Measurements from ENCODE around the gene GLDC.

Gene GLDC

DNA sequence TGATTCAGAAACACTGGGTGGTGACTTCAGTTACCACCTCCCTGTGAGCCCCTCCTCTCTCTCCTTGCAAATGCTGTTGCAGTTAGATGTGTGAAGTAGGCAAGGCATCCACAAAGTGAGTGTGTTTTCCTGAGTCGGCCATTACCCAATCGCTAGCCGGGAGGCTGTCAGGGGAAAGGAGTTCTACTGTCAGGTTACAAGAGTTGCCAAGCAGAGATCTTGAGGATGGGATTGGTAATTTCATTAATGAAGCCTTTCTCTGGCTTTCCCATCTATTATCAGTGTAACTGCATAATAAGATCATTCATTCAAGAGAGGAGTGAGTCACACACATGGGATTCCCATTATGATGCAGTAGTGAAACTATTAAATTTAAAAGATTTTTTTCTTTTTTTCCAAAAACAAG is 106.9 kb downstream of the GLDC start:
- Histone ChIP-seq H3K36me3 (replicated peaks; ENCODE audit: low read depth, low read length) (no peaks in the 10 kb centered on the region), H3K79me2 (ENCODE audit: low read length) (no peaks in the 10 kb centered on the region), H2AFZ (ENCODE audit: low read depth, low read length) (no peak overlapping the region), H3K9ac (ENCODE audit: low read length) (no peak overlapping the region), H3K27ac (ENCODE audit: low read length) (no peak overlapping the region), H3K4me1 (ENCODE audit: low read length) (no peaks in the 10 kb centered on the region), H3K27me3 (ENCODE audit: low read depth, low read length) (no peaks in the 10 kb centered on the region), H4K20me1 (ENCODE audit: insufficient read depth, low read length) (no peaks in the 10 kb centered on the region), H3K9me3 (ENCODE audit: insufficient read depth, low read length) (no peaks in the 10 kb centered on the region), H3K4me2 (ENCODE audit: low read length) (no peak overlapping the region), H3K4me3 (ENCODE audit: low read length) (no peak overlapping the region)
- TF ChIP-seq EZH2phosphoT487 (IDR thresholded peaks at IDR 0.05; ENCODE audit: low read depth): no peak

DNA sequence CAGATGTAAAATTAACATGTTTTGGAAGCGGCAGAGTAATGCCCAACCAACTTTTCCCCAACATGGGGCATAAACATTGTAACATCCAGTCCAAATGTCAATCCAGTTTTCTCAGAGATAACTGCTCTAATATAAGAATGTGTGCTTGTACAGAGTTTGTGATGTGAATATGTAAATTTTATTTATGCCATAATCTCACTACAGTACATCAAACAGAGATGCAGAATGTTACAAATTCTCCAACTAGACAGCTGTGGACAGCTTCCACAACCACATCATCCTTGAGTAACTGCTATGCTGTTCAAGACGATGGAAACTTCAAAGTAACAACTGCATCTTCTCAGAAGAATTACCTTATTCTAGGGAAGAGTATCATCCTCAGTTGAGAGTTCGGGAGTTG is 109.9 kb downstream of the GLDC start:
- H3K36me3 ChIP-seq (replicated peaks; ENCODE audit: low read depth, low read length): no peaks in the 10 kb centered on the region
- H3K27ac ChIP-seq (ENCODE audit: low read length): no peak overlapping the region
- H3K79me2 ChIP-seq (ENCODE audit: low read length): no peaks in the 10 kb centered on the region
- no peak overlapping the region for H3K4me2 ChIP-seq (ENCODE audit: low read length)
- H2AFZ ChIP-seq (ENCODE audit: low read depth, low read length): no peak overlapping the region
- TF ChIP-seq, protein P1, sequence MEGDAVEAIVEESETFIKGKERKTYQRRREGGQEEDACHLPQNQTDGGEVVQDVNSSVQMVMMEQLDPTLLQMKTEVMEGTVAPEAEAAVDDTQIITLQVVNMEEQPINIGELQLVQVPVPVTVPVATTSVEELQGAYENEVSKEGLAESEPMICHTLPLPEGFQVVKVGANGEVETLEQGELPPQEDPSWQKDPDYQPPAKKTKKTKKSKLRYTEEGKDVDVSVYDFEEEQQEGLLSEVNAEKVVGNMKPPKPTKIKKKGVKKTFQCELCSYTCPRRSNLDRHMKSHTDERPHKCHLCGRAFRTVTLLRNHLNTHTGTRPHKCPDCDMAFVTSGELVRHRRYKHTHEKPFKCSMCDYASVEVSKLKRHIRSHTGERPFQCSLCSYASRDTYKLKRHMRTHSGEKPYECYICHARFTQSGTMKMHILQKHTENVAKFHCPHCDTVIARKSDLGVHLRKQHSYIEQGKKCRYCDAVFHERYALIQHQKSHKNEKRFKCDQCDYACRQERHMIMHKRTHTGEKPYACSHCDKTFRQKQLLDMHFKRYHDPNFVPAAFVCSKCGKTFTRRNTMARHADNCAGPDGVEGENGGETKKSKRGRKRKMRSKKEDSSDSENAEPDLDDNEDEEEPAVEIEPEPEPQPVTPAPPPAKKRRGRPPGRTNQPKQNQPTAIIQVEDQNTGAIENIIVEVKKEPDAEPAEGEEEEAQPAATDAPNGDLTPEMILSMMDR (IDR thresholded peaks at IDR 0.05; ENCODE audit: low read depth, low read length): no peak
- TF ChIP-seq EZH2phosphoT487 (IDR thresholded peaks at IDR 0.05; ENCODE audit: low read depth): no peak
- no peak overlapping the region for H3K9ac ChIP-seq (ENCODE audit: low read length)
- H3K4me1 ChIP-seq (ENCODE audit: low read length): no peaks in the 10 kb centered on the region
- no peaks in the 10 kb centered on the region for H3K27me3 ChIP-seq (ENCODE audit: low read depth, low read length)
- H3K4me3 ChIP-seq (ENCODE audit: low read length): no peak overlapping the region
- no peaks in the 10 kb centered on the region for H3K9me3 ChIP-seq (ENCODE audit: insufficient read depth, low read length)
- H4K20me1 ChIP-seq (ENCODE audit: insufficient read depth, low read length): no peaks in the 10 kb centered on the region

DNA sequence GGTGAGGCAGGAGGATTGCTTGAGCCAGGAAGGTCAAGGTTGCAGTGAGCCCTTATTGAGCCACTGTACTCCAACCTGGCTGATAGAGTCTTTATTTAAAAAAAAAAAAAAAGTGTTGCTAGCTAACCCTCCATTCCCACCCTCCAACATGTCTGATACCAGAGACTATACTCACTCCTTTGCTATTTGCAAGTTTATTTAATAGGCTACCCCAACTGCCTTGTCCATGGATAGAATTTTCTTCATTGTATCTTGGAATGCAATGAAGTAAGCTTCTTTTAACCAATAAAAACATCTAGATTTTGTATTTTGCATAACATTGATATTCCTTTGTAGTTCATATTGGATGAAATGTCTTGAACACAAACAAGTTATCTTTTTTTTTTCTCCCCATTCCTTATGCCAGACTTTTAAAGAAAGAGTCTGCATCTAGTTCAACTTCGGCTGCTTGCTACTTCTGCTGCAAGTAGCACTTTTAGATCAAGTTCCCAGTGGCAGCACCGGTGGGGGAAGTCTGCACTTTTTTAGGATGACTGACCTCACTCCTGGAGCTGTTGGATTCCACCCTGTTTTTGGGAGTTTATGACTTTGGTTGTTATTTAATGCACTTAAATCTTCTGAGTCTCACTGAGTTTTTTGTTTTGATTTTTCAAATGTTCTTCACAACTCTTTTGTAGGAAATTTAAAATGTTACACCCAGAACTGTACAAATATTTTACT is 120.0 kb downstream of the GLDC start:
- Histone ChIP-seq H3K27me3 (ENCODE audit: low read depth, low read length) (no peaks in the 10 kb centered on the region), H2AFZ (ENCODE audit: low read depth, low read length) (no peak overlapping the region), H3K9ac (ENCODE audit: low read length) (no peak overlapping the region), H3K4me3 (ENCODE audit: low read length) (no peak overlapping the region), H3K79me2 (ENCODE audit: low read length) (no peaks in the 10 kb centered on the region), H3K4me2 (ENCODE audit: low read length) (no peak overlapping the region), H3K4me1 (ENCODE audit: low read length) (no peaks in the 10 kb centered on the region), H4K20me1 (ENCODE audit: insufficient read depth, low read length) (no peaks in the 10 kb centered on the region), H3K9me3 (ENCODE audit: insufficient read depth, low read length) (no peaks in the 10 kb centered on the region), H3K36me3 (replicated peaks; ENCODE audit: low read depth, low read length) (peaks cover 7% of the 10 kb centered on the region), H3K27ac (ENCODE audit: low read length) (no peak overlapping the region)
- no peak for TF ChIP-seq EZH2phosphoT487 (IDR thresholded peaks at IDR 0.05; ENCODE audit: low read depth)
- TF ChIP-seq, protein P1 (IDR thresholded peaks at IDR 0.05; ENCODE audit: low read depth, low read length): no peak

DNA sequence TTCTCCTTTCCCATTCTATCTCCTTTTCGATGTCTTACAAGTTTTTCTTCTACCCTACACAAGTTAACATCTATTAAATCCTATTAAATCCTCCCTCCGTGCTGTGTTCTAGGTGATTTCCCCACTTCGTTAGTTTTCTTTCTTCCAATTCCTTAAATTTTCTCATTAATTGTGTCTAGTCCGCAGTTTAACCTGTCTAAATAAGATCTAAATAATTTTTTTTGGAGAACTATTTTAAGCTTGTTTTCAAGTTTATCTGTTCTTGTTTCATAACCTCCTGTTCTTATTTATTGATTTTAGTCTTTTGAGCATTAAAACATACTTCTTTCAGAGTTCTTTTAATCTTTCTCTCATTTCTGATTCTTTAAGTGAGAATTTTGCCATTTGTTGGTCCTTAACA is 123.3 kb downstream of the GLDC start:
- TF ChIP-seq EZH2phosphoT487 (IDR thresholded peaks at IDR 0.05; ENCODE audit: low read depth): no peak
- TF ChIP-seq, protein P1 (IDR thresholded peaks at IDR 0.05; ENCODE audit: low read depth, low read length): no peak
- H3K4me1 ChIP-seq (ENCODE audit: low read length): no peaks in the 10 kb centered on the region

More for the DNA sequence above, 123.3 kb downstream of the GLDC start:
- no peak overlapping the region for H3K4me3 ChIP-seq (ENCODE audit: low read length)
- no peak overlapping the region for H2AFZ ChIP-seq (ENCODE audit: low read depth, low read length)
- peaks cover 7% of the 10 kb centered on the region for H3K36me3 ChIP-seq (replicated peaks; ENCODE audit: low read depth, low read length)
- no peaks in the 10 kb centered on the region for H3K9me3 ChIP-seq (ENCODE audit: insufficient read depth, low read length)
- no peaks in the 10 kb centered on the region for H3K27me3 ChIP-seq (ENCODE audit: low read depth, low read length)
- H4K20me1 ChIP-seq (ENCODE audit: insufficient read depth, low read length): no peaks in the 10 kb centered on the region
- no peak overlapping the region for H3K9ac ChIP-seq (ENCODE audit: low read length)
- no peak overlapping the region for H3K27ac ChIP-seq (ENCODE audit: low read length)
- H3K79me2 ChIP-seq (ENCODE audit: low read length): no peaks in the 10 kb centered on the region
- no peak overlapping the region for H3K4me2 ChIP-seq (ENCODE audit: low read length)

All from OCI-LY3 (cell line).